ENCODE measurements around the gene MROH2A. TPM values are rescaled to one million over a fixed set of nuclear protein-coding genes. Genes with fewer than 3 reads are reported as not detected.

The MROH2A gene
- total RNA-seq, 1 experiment from 2014 or later, result not detected

- Histone ChIP-seq H3K79me2 (ENCODE audit: insufficient read depth, low read length) (no peaks in the 10 kb centered on the region), H3K36me3 (ENCODE audit: control insufficient read depth in 1 of 2, insufficient read depth in 2 of 2, low read length in 2 of 2) (no peaks in the 10 kb centered on the region), H3K9me2 (ENCODE audit: insufficient read depth) (no peaks in the 10 kb centered on the region), H3K4me2 (ENCODE audit: low read length) (no peak overlapping the region), H4K20me1 (ENCODE audit: insufficient read depth) (no peaks in the 10 kb centered on the region), H3K4me1 (ENCODE audit: control insufficient read depth in 1 of 2, insufficient read depth in 2 of 2, low read length in 2 of 2) (no peaks in the 10 kb centered on the region), H3K9ac (ENCODE audit: low read length) (no peak overlapping the region), H3K9me3 (ENCODE audit: control insufficient read depth in 1 of 2, insufficient read depth in 1 of 2, low read depth in 1 of 2, low read length in 2 of 2) (no peaks in the 10 kb centered on the region), H3K4me3 (replicated peaks in 1 of 2; ENCODE audit: low read depth in 1 of 2, low read length in 2 of 2) (no peak overlapping the region), H3K27me3 (ENCODE audit: insufficient read depth, low read length) (no peaks in the 10 kb centered on the region; the same call in 1 of the 2 replicates), H2AFZ (ENCODE audit: low read depth, low read length, poor library complexity, severe bottlenecking) (no peak overlapping the region), H3K27ac (ENCODE audit: low read depth, low read length) (no peak overlapping the region)
- intact Hi-C loops (cut with micrococcal nuclease), result no loop called here
- POLR2A ChIA-PET, result interaction anchor here (0.6 kb wide), 1 partner anchor 19 kb away, joined by 3 read pairs; no protein-coding TSS in a partner anchor
- ATAC-seq, result peak; percentile 73
- CTCF ChIA-PET, result no interaction called here
- RAD21 ChIA-PET (ENCODE audit: low non-redundant PET in 1 of 2, low total read pairs in 2 of 2, uncharacterized antibody in 2 of 2, unreplicated experiment in 2 of 2), result no interaction called here
- TF ChIP-seq CTCF (IDR thresholded peaks at IDR 0.05 in 2 of 3, conservative IDR thresholded peaks at IDR 0.05 in 1 of 3; ENCODE audit: borderline replicate concordance in 1 of 3, insufficient read depth in 1 of 3, low read depth in 2 of 3, low read length in 2 of 3) (peak in 2 of 3 experiments; percentile 24 to 30; a peak in 3 of 6 replicates), ZNF274 (IDR thresholded peaks at IDR 0.05; ENCODE audit: low read depth, low read length) (no peak), RAD21 (IDR thresholded peaks at IDR 0.05; ENCODE audit: low read depth) (peak; percentile 56)
- no peak for DNase-seq (ENCODE audit: low read depth, low spot score)
- no TSS peak for BruUV-seq (replicated peaks)
Observed at GRCh38 chr2:233807215-233807865, 29.2 kb downstream of the MROH2A start.

- no peak for ATAC-seq
- CTCF ChIA-PET, result no interaction called here
- TF ChIP-seq YY1 (IDR thresholded peaks at IDR 0.05; ENCODE audit: extremely low read depth, insufficient replicate concordance, low read depth, low read length) (no peak), CEBPB (IDR thresholded peaks at IDR 0.05; ENCODE audit: low read depth) (no peak), POLR2AphosphoS5 (IDR thresholded peaks at IDR 0.05; ENCODE audit: low read depth, low read length) (no peak), SIN3A (IDR thresholded peaks at IDR 0.05; ENCODE audit: low read depth) (no peak), POLR2A (IDR thresholded peaks at IDR 0.05; ENCODE audit: borderline replicate concordance, extremely low read depth, insufficient read depth, insufficient read length) (no peak), ZBTB33 (IDR thresholded peaks at IDR 0.05; ENCODE audit: extremely low read depth, insufficient replicate concordance, low read length) (no peak), ELF1 (IDR thresholded peaks at IDR 0.05; ENCODE audit: borderline replicate concordance, low read depth) (no peak), SRF (IDR thresholded peaks at IDR 0.05; ENCODE audit: low read depth) (no peak), EGR1 (IDR thresholded peaks at IDR 0.05; ENCODE audit: low read depth) (no peak)
Observed at GRCh38 chr2:233807966-233808935, 30.1 kb downstream of the MROH2A start.

More at GRCh38 chr2:233807966-233808935, 30.1 kb downstream of the MROH2A start:
- Histone ChIP-seq H3K4me1 (ENCODE audit: control insufficient read depth in 1 of 2, insufficient read depth in 2 of 2, low read length in 2 of 2) (no peaks in the 10 kb centered on the region), H3K9ac (ENCODE audit: low read length) (no peak overlapping the region), H3K4me2 (ENCODE audit: low read length) (no peak overlapping the region), H3K79me2 (ENCODE audit: insufficient read depth, low read length) (no peaks in the 10 kb centered on the region), H3K36me3 (ENCODE audit: control insufficient read depth in 1 of 2, insufficient read depth in 2 of 2, low read length in 2 of 2) (no peaks in the 10 kb centered on the region), H4K20me1 (ENCODE audit: insufficient read depth) (no peaks in the 10 kb centered on the region), H3K9me3 (ENCODE audit: control insufficient read depth in 1 of 2, insufficient read depth in 1 of 2, low read depth in 1 of 2, low read length in 2 of 2) (no peaks in the 10 kb centered on the region), H3K27me3 (ENCODE audit: insufficient read depth, low read length) (no peaks in the 10 kb centered on the region; the same call in 1 of the 2 replicates), H3K27ac (ENCODE audit: low read depth, low read length) (no peak overlapping the region), H2AFZ (ENCODE audit: low read depth, low read length, poor library complexity, severe bottlenecking) (no peak overlapping the region), H3K4me3 (replicated peaks in 1 of 2; ENCODE audit: low read depth in 1 of 2, low read length in 2 of 2) (no peak overlapping the region), H3K9me2 (ENCODE audit: insufficient read depth) (no peaks in the 10 kb centered on the region)
- BruUV-seq (replicated peaks), result no TSS peak
- DNase-seq (ENCODE audit: low read depth, low spot score), result no peak
- ChIA-PET POLR2A (no interaction called here), RAD21 (ENCODE audit: low non-redundant PET in 1 of 2, low total read pairs in 2 of 2, uncharacterized antibody in 2 of 2, unreplicated experiment in 2 of 2) (no interaction called here)
- intact Hi-C loops (cut with micrococcal nuclease), result no loop called here

All from HCT116 (cell line).